ENCODE data around the gene CTIF.
"Not testable (repeated sequence)": the region's sequence is repeated elsewhere in the genome, so short reads cannot be mapped to it uniquely, and the experiment has no call there.

CTIF gene

GRCh38 chr18:48649231-48649630, 110.4 kb downstream of the CTIF start:
- peak; percentile 45 for DNase-seq

- not testable (repeated sequence) for DNase-seq
Observed at GRCh38 chr18:48654591-48654990, 115.8 kb downstream of the CTIF start.

GRCh38 chr18:48655508-48655907, 116.7 kb downstream of the CTIF start:
- DNase-seq: no peak

- DNase-seq: no peak
Observed at GRCh38 chr18:48656176-48656575, 117.3 kb downstream of the CTIF start.

GRCh38 chr18:48656582-48656981, 117.8 kb downstream of the CTIF start:
- no peak for DNase-seq

GRCh38 chr18:48657447-48658120, 118.8 kb downstream of the CTIF start:
- no peak for DNase-seq

DNA sequence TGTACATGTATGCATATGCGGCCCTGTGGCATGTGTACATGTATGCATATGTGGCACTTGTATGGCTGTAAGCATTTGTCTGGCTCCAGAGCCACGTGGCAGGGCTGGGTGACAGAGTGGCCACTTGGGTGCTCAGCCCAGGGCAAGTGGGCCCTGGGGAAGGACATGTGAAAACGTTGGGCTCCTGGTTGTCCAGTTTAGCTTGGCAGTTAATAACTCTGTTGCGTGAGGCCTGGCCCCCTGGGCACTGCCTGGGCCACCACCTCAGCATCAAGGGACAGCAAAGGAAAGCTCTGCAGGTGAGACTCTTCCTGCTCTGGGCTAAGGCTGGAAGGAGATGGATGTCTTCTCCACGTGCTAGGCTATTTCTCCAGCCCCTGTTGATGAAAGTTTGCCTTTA, 119.9 kb downstream of the CTIF start:
- no peak for DNase-seq

DNA sequence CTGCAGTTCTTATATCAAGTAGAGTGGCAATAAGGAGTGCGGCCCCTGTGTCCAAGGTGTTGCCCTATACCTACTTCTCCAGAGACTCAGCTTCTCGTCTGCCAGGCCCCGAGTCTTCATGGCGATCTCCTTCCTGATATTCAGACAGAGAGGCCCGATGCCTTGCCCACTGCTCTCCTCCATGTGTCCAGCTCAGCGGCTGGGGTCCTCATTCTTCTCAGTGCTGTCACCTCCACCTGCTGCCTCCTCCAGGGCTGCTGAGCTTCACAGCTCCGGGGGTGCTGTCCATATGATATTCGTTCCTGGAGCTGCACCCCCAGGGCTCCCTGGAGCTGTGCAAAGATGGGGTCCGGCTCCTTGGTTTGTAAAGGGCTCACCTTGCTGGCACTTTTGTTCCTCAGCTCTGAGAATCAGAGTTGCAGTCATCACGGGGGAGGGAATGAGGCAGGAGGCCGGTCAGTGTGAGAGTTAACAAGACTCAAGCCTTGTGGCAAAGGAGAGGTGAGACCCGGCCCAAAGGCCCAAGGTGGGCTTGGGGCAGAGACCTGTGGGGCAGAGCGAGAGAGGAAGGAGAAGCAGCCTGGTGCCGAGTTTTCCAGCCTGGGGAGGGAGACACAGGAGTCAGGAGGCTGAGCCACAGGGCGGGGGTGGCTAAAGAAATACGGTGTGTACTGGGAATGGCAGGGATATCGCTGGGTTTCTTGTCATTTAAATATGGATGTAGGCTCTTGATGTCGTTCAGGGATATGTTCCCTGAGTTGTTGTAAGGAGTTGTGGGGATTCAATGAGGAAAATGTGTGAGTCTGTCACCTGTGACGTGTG, 120.6 kb downstream of the CTIF start:
- DNase-seq: no peak

GRCh38 chr18:48660346-48661228, 121.8 kb downstream of the CTIF start:
- DNase-seq: no peak

GRCh38 chr18:48661421-48661820, 122.6 kb downstream of the CTIF start:
- DNase-seq: no peak

GRCh38 chr18:48662011-48662661, 123.3 kb downstream of the CTIF start:
- DNase-seq: no peak

DNA sequence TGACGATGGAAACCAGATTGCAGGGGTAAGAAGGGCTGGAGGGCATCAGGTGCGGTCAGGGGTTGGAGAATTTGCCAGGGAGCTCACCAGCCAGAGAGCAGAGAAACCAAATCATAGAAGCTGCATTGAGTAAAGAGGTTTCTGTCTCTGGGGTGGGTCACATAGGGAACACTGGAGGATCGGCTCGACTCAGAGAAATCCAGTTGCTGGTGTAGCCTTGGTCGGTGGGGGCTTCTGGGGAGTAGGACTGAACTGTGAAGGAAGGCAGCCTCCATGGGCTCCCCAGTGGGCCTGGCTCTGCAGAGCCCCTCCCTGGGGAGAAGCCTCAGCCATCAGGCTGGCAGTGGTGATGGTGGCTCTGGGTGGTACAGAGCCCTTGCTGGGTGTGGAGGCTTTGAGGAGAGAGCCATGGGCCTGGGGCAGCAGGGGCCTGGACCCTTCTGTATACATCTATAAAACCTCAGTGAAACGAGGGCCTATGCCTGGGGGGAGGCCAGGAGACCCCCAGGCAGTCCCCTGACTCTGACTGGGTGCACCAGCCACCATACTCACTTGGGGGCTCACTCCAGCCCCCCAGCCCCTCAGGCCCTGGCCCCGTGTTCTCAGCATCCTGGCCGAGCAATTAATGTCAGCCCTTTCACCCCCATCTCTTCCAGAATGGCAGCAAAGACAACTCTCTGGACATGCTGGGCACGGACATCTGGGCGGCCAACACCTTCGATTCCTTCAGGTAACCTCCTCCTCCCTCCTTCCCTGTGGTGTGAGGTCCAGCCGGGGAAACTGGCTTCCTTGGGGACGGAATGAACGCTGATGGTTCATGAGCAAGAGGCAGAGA, 124.5 kb downstream of the CTIF start:
- DNase-seq: no peak

DNA sequence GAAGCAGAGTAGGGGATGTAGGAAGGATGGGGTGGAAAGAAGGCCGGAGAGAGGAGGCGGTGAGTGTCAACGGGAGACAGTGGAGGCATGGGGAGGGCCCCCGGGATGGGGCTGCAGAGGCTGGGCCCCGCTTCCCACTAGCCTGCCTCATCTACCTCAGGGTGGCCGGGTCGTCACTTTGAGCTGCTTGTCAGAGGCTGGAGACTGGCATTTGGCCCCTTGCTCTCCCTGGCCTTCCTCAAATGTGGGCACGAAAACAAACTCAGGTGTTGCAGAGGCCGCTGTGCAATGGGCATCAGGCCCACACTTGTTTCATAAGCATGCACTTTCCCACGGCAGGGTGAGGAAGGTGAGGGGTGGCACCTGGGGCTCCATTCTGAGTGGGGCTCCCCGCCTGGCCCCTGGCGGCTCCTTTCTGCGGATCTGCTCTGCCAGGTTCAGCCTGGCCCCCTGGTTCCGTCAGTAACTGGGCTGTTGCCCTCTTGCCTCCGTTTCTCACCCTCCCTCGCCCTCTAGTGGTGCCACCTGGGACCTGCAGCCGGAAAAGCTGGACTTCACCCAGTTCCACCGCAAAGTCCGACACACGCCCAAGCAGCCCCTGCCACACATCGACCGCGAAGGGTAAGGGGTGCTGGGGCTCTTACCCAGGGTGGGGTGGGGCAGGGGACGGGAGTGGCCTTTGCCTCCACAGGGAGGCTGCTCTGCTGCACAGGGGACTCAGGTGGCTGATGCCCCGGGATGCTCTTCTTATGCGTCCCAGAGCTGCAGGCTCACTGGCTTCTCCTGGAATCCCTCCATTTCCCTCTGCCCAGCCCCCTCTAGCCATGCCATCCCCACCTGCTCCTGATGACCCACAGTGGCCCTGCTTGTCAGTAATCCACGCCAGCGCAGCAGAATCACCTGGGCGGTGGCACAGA, 125.4 kb downstream of the CTIF start:
- no peak for DNase-seq

- no peak for DNase-seq
Observed at GRCh38 chr18:48665654-48666053, 126.8 kb downstream of the CTIF start.

DNA sequence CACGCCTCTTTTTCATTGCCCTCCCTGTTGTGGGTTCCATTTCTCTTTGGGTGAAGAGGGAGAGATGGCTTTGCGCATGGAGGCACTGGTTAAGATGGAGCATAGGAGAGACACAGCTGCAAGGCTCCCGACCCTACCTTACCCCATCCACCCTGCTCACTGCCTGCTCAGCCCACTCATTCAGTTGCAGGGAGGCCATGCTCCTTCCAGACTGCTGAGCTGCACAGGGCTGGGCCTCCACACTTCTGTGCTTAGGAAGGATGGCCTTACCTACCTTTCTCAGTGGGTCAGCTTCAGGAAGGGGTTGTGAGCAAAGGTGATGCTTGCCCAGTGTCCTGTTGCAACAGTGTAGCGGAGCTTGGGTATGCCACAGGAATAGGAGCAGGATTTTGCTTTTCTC, 127.8 kb downstream of the CTIF start:
- no peak for DNase-seq

- DNase-seq: no peak
Observed at GRCh38 chr18:48667276-48668254, 128.7 kb downstream of the CTIF start.

DNA sequence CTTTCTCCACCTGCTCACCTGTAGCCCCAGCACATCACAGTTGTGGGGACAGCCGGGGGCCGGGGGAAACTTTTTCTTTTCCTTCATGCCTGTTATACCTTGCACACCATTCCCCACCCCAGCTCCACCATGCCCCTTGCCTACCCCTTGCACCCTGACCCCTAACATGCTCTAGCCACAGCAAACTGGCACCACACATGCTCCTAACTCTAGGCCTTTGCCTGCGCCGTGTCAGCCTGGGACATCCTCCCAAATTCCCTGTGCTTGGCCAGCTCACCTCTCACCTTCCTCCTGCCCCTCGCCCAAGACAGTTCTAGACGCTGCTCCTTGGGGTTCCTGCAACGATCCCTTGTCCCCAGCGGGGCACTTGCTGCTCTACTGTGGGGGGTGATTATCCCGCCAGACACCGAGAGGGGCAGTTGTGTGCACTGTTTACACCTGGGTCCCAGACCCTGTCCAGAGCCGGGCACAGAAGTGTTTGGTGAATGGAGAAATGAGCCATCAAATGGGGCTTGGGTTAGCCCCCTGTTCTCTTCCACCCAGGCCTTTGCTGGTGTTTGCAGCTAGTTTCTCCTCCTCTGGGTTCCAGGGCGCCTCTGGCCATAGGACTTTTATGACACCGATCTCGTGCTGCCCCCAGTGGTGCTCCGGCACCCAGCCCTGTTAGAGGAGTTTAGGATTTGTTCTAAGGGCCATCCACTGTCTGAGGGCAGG, 129.8 kb downstream of the CTIF start:
- no peak for DNase-seq

GRCh38 chr18:48669180-48669675, 130.4 kb downstream of the CTIF start:
- DNase-seq: no peak
